CD14-positive monocyte (primary cell): ENCODE results near the gene PRDM9. TPM values are rescaled to one million over a fixed set of nuclear protein-coding genes. Genes with fewer than 3 reads are reported as not detected.

Experiments
- DNase-seq, 3 donors: peaks; one replicate each; pipeline ENCODE4 v3.0.0-alpha.2; 2011 to 2022
- H2AFZ ChIP-seq: 2 replicates; pipeline ENCODE4 v1.6.0; 2012; ENCODE audit warnings: mild to moderate bottlenecking, low read depth, low read length, inconsistent platforms; ENCODE audit not compliant: insufficient read depth, poor library complexity, severe bottlenecking
- H3K27ac ChIP-seq, 2 donors: 1 replicate in 1 of 2; 2 replicates in 1 of 2; pipeline ENCODE4 v1.5.1; 2012 to 2013; ENCODE audit warnings: low read length in 2 of 2, control low read depth in 1 of 2, inconsistent platforms in 1 of 2, low read depth in 1 of 2, mild to moderate bottlenecking in 1 of 2
- H3K27me3 ChIP-seq, 2 donors: one replicate each; pipeline versions ENCODE4 v1.6.0 to v1.6.1; 2011 to 2013; ENCODE audit warnings: low read length in 2 of 2; ENCODE audit not compliant: control insufficient read depth in 2 of 2, insufficient read depth in 2 of 2
- H3K36me3 ChIP-seq, 2 donors: replicated peaks in 1 of 2; 1 replicate in 1 of 2; 2 replicates in 1 of 2; pipeline versions ENCODE4 v1.5.1 to v1.6.1; 2012 to 2013; ENCODE audit warnings: low read length in 2 of 2, control low read depth in 1 of 2, inconsistent platforms in 1 of 2, mild to moderate bottlenecking in 1 of 2; ENCODE audit not compliant: insufficient read depth in 2 of 2, control insufficient read depth in 1 of 2
- H3K4me1 ChIP-seq, 2 donors: 1 replicate in 1 of 2; 2 replicates in 1 of 2; pipeline versions ENCODE4 v1.5.1 to v1.6.1; 2012 to 2013; ENCODE audit warnings: low read length in 2 of 2, control low read depth in 1 of 2, inconsistent platforms in 1 of 2, mild to moderate bottlenecking in 1 of 2, moderate library complexity in 1 of 2; ENCODE audit not compliant: insufficient read depth in 2 of 2, control insufficient read depth in 1 of 2
- H3K4me2 ChIP-seq: replicated peaks from 2 replicates; pipeline ENCODE3; 2012; ENCODE audit warnings: low read length, moderate library complexity, mild to moderate bottlenecking; ENCODE audit not compliant: poor library complexity, severe bottlenecking; ENCODE audit errors: extremely low read depth
- H3K4me3 ChIP-seq, 3 experiments: fragments of 200-600 bp in 1 of 3; sonication (generic) in 1 of 3; replicated peaks in 1 of 3; 1 replicate in 2 of 3; 2 replicates in 1 of 3; pipeline ENCODE4 v1.5.1; 2011 to 2013; ENCODE audit warnings: low read length in 3 of 3, mild to moderate bottlenecking in 3 of 3, control low read depth in 2 of 3, low read depth in 2 of 3, inconsistent platforms in 1 of 3, moderate library complexity in 1 of 3
- H3K79me2 ChIP-seq: 2 replicates; pipeline ENCODE4 v1.6.0; 2012; ENCODE audit warnings: mild to moderate bottlenecking, control low read depth, inconsistent platforms, low read length, moderate library complexity; ENCODE audit not compliant: insufficient read depth
- H3K9ac ChIP-seq: 2 replicates; pipeline ENCODE4 v1.6.0; 2017; ENCODE audit warnings: low read length, mild to moderate bottlenecking; ENCODE audit not compliant: insufficient read depth, poor library complexity, severe bottlenecking
- H3K9me3 ChIP-seq, 2 donors: replicated peaks in 1 of 2; 1 replicate in 1 of 2; 2 replicates in 1 of 2; pipeline versions ENCODE4 v1.5.1 to v1.6.1; 2012 to 2013; ENCODE audit warnings: low read length in 2 of 2, control low read depth in 1 of 2; ENCODE audit not compliant: control insufficient read depth in 1 of 2, insufficient read depth in 1 of 2
- H4K20me1 ChIP-seq: 2 replicates; pipeline ENCODE4 v1.6.0; 2012; ENCODE audit warnings: mild to moderate bottlenecking, low read length, control low read depth, moderate library complexity; ENCODE audit not compliant: insufficient read depth
- H3K27ac Mint-ChIP-seq, 7 donors: one replicate each; pipeline ENCODE4 v1.8.0; 2020; ENCODE audit warnings: mild to moderate bottlenecking in 7 of 7, mixed read lengths in 7 of 7, moderate library complexity in 6 of 7, inconsistent platforms in 2 of 7
- H3K27me3 Mint-ChIP-seq, 3 donors: one replicate each; pipeline ENCODE4 v1.8.0; 2021 to 2022; ENCODE audit warnings: low read depth in 3 of 3, mild to moderate bottlenecking in 3 of 3, mixed read lengths in 3 of 3, moderate library complexity in 3 of 3, inconsistent platforms in 1 of 3
- H3K36me3 Mint-ChIP-seq, 2 donors: one replicate each; pipeline ENCODE4 v1.8.0; 2020; ENCODE audit warnings: mixed read lengths in 2 of 2, inconsistent platforms in 1 of 2, mild to moderate bottlenecking in 1 of 2
- H3K4me1 Mint-ChIP-seq: one replicate; pipeline ENCODE4 v1.8.0; 2020; ENCODE audit warnings: mild to moderate bottlenecking, mixed read lengths
- H3K4me3 Mint-ChIP-seq, 2 donors: one replicate each; pipeline ENCODE4 v1.8.0; 2020; ENCODE audit warnings: mild to moderate bottlenecking in 2 of 2, mixed read lengths in 2 of 2, moderate library complexity in 1 of 2
- H3K9me3 Mint-ChIP-seq, 7 donors: one replicate each; pipeline ENCODE4 v1.8.0; 2020 to 2022; ENCODE audit warnings: mixed read lengths in 7 of 7, mild to moderate bottlenecking in 6 of 7, moderate library complexity in 6 of 7, inconsistent platforms in 2 of 7
- WGBS: methylation state at CpG from one replicate; pipeline ENCODE4 v1.1.5; 2013; ENCODE audit warnings: missing lambda C conversion rate; ENCODE audit not compliant: insufficient coverage; 5-methylcytosine and 5-hydroxymethylcytosine counted together
- intact Hi-C, 2 donors: fragments of 100-400 bp; cut with micrococcal nuclease; formaldehyde crosslinking; loops; one replicate each; pipeline versions ENCODE4 v1.15.0 to v1.15.1; 2023
- polyA minus RNA-seq: library from RNA; depleted of rRNA, polyadenylated mRNA; stranded (reverse); fragments of >200 nt; gene quantifications from 2 replicates; pipeline ENCODE4 v1.2.3, GENCODE V29; 2012
- polyA plus RNA-seq, 3 donors: library from polyadenylated mRNA; depleted of rRNA in 1 of 3; unstranded in 2 of 3; stranded (reverse) in 1 of 3; fragments of 300-500 nt in 2 of 3; fragments of >200 nt in 1 of 3; fragmentation: Illumina TruSeq in 2 of 3; gene quantifications; 1 replicate in 2 of 3; 2 replicates in 1 of 3; pipeline ENCODE4 v1.2.3, GENCODE V29; 2012 to 2021
- total RNA-seq, 12 experiments: library from RNA in 1 of 12; stranded (reverse) in 1 of 12; fragments of 120-200 nt in 1 of 12; gene quantifications; one replicate each; pipeline ENCODE4 v1.2.4 and lab custom pipeline; 2013 to 2026; ENCODE audit warnings: mixed read lengths in 6 of 12, inconsistent platforms in 1 of 12
- TF ChIP-seq, protein P1 (sequence below): fragments of 200-600 bp; IDR thresholded peaks from one replicate; pipeline ENCODE4 v1.8.0; 2022; ENCODE audit warnings: antibody characterized with exemption, mild to moderate bottlenecking

The PRDM9 gene
- not detected for total RNA-seq (2013)
- polyA plus RNA-seq, result not detected
- polyA minus RNA-seq, result not detected in 2 replicates
- 0 to 1.5 (median 0) reads per million in 11 experiments for total RNA-seq (lab: John Stamatoyannopoulos, UW)

GRCh38 chr5:23507278-23507685 is at the start of gene PRDM9:
TSS of gene PRDM9 (plus strand) at chr5:23507609. CDS start at chr5:23509034, 1,425 bp downstream.
- H3K27ac ChIP-seq, result no peak within 1 kb of the TSS
- H4K20me1 ChIP-seq, result no peaks in the 10 kb centered on the region
- Mint-ChIP-seq H3K27me3 (peaks cover 0 to 6% (median 0%) of the 10 kb centered on the region in 3 donors), H3K27ac (no peak within 1 kb of the TSS), H3K36me3 (no peaks in the 10 kb centered on the region), H3K4me3 (no peak within 1 kb of the TSS), H3K9me3 (peaks cover 15 to 37% (median 19%) of the 10 kb centered on the region in 7 donors), H3K4me1 (peaks cover 2% of the 10 kb centered on the region)
- no peak within 1 kb of the TSS for H3K9ac ChIP-seq
- H3K4me2 ChIP-seq, result no peak within 1 kb of the TSS
- H3K27me3 ChIP-seq, result no peaks in the 10 kb centered on the region
- peaks cover 26 to 34% of the 10 kb centered on the region in 2 donors for H3K9me3 ChIP-seq
- WGBS, result 45% methylated on average over 11 of the region's 27 CpGs
- H3K4me1 ChIP-seq, result no peaks in the 10 kb centered on the region
- no peak within 1 kb of the TSS for H3K4me3 ChIP-seq
- TF ChIP-seq, protein P1, sequence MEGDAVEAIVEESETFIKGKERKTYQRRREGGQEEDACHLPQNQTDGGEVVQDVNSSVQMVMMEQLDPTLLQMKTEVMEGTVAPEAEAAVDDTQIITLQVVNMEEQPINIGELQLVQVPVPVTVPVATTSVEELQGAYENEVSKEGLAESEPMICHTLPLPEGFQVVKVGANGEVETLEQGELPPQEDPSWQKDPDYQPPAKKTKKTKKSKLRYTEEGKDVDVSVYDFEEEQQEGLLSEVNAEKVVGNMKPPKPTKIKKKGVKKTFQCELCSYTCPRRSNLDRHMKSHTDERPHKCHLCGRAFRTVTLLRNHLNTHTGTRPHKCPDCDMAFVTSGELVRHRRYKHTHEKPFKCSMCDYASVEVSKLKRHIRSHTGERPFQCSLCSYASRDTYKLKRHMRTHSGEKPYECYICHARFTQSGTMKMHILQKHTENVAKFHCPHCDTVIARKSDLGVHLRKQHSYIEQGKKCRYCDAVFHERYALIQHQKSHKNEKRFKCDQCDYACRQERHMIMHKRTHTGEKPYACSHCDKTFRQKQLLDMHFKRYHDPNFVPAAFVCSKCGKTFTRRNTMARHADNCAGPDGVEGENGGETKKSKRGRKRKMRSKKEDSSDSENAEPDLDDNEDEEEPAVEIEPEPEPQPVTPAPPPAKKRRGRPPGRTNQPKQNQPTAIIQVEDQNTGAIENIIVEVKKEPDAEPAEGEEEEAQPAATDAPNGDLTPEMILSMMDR, result no peak
- H2AFZ ChIP-seq, result no peak within 1 kb of the TSS
- intact Hi-C loops, result no loop called here
- peak in 1 of 3 donors; percentile 49 for DNase-seq
- no peaks in the 10 kb centered on the region for H3K36me3 ChIP-seq
- H3K79me2 ChIP-seq, result no peaks in the 10 kb centered on the region

DNA sequence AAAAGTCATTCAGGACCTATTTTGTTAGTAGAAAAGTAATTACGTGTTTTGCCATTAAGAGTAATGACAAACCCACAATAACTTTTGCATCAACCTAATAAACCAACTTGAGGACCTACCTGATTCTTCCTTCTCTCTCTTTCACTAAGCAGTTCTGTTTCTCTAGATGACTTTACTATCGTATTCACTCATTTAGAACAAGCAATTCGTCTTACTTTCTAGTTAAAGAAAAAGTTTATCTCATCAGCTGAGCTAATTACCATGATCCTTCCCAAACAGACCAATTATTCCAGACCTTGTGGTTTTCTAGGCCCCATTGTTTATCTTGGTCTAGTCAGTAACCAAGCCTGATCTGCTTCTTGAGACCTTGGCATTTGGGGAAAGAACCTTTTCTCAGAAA is 49.6 kb upstream of the PRDM9 start:
- H3K36me3 Mint-ChIP-seq, result no peaks in the 10 kb centered on the region

More for the DNA sequence above, 49.6 kb upstream of the PRDM9 start:
- Mint-ChIP-seq H3K4me3 (no peak overlapping the region), H3K4me1 (no peaks in the 10 kb centered on the region), H3K27ac (no peak overlapping the region), H3K27me3 (no peaks in the 10 kb centered on the region), H3K9me3 (peaks cover 0 to 5% (median 3%) of the 10 kb centered on the region in 7 donors)
- 85% methylated on average over 2 of the region's 3 CpGs for WGBS
- Histone ChIP-seq H3K4me3 (no peak overlapping the region), H4K20me1 (no peaks in the 10 kb centered on the region), H3K36me3 (no peaks in the 10 kb centered on the region), H3K9me3 (peaks cover 4% of the 10 kb centered on the region in 2 donors), H2AFZ (no peak overlapping the region), H3K9ac (no peak overlapping the region), H3K79me2 (no peaks in the 10 kb centered on the region), H3K27ac (no peak overlapping the region), H3K27me3 (no peaks in the 10 kb centered on the region), H3K4me1 (no peaks in the 10 kb centered on the region), H3K4me2 (no peak overlapping the region)
- TF ChIP-seq, protein P1, result no peak
- intact Hi-C loops, result no loop called here
- no peak for DNase-seq
